Endothelial cell of umbilical vein (primary cell): Measurements from ENCODE around the gene OVCH1. TPM values are rescaled to one million over a fixed set of nuclear protein-coding genes. Genes with fewer than 3 reads are reported as not detected.

Experiments used
- BruUV-seq: library from RNA; stranded (reverse); fragments of 400-500 nt; replicated peaks from 2 replicates; lab custom pipeline; 2021; lab: Mats Ljungman, UMichigan
- CTCF ChIA-PET: fragments of 300-600, 350-600 bp; sonication (Branson Sonifier 250); formaldehyde crosslinking; loops from one replicate; lab custom pipeline; 2021; ENCODE audit warnings: antibody characterized with exemption, inconsistent platforms; lab: Charles Lee
- POLR2A ChIA-PET: fragments of 300-600, 350-600 bp; sonication (Branson Sonifier 250); formaldehyde crosslinking; loops from one replicate; lab custom pipeline; 2021; ENCODE audit warnings: antibody characterized with exemption, inconsistent platforms; lab: Charles Lee
- DNase-seq: peaks from one replicate; pipeline ENCODE4 v3.0.0-alpha.2; 2011; ENCODE audit warnings: low read depth, low spot score
- FAIRE-seq: peaks from 2 replicates; lab custom pipeline; 2011; peaks lifted over from hg19 to GRCh38; lab: Jason Lieb, UNC
- H2AFZ ChIP-seq: 2 replicates; pipeline ENCODE4 v1.6.0; 2012; ENCODE audit warnings: low read depth, low read length, control low read depth, inconsistent platforms
- H3K27ac ChIP-seq: 2 replicates; pipeline ENCODE4 v1.5.1; 2011; ENCODE audit warnings: low read depth, mild to moderate bottlenecking, control low read depth, low read length, moderate library complexity; ENCODE audit not compliant: insufficient read depth
- H3K27me3 ChIP-seq, 2 experiments: 2 replicates each; pipeline versions ENCODE4 v1.6.0 to v1.6.1; 2011; ENCODE audit warnings: low read length in 2 of 2, mixed read lengths in 1 of 2; ENCODE audit not compliant: control insufficient read depth in 2 of 2, insufficient read depth in 2 of 2
- H3K36me3 ChIP-seq, 2 experiments: 2 replicates in 1 of 2; 3 replicates in 1 of 2; pipeline ENCODE4 v1.5.1; 2011; ENCODE audit warnings: low read length in 2 of 2, mild to moderate bottlenecking in 1 of 2, moderate library complexity in 1 of 2; ENCODE audit not compliant: control insufficient read depth in 2 of 2, insufficient read depth in 2 of 2; ENCODE audit errors: extremely low read depth in 1 of 2
- H3K4me1 ChIP-seq: 3 replicates; pipeline ENCODE4 v1.5.1; 2011; ENCODE audit warnings: mild to moderate bottlenecking, low read length; ENCODE audit not compliant: control insufficient read depth, insufficient read depth; ENCODE audit errors: extremely low read depth
- H3K4me2 ChIP-seq: 2 replicates; pipeline ENCODE4 v1.6.1; 2011; ENCODE audit warnings: low read length, control low read depth, mixed read lengths; ENCODE audit not compliant: insufficient read depth
- H3K4me3 ChIP-seq, 3 experiments: fragments of 200-600 bp in 1 of 3; sonication (generic), shearing (Covaris generic) in 1 of 3; replicated peaks in 1 of 3; 2 replicates each; pipeline ENCODE4 v1.5.1; 2011 to 2016; ENCODE audit warnings: control low read depth in 3 of 3, low read length in 3 of 3, mild to moderate bottlenecking in 2 of 3, inconsistent platforms in 1 of 3, low read depth in 1 of 3, moderate library complexity in 1 of 3; ENCODE audit not compliant: insufficient read depth in 1 of 3
- H3K79me2 ChIP-seq: 2 replicates; pipeline ENCODE4 v1.6.0; 2012; ENCODE audit warnings: low read length, inconsistent platforms; ENCODE audit not compliant: control insufficient read depth, insufficient read depth
- H3K9ac ChIP-seq: replicated peaks from 2 replicates; pipeline ENCODE3; 2011; ENCODE audit warnings: low read length, control low read depth; ENCODE audit not compliant: insufficient read depth; ENCODE audit errors: extremely low read depth
- H3K9me1 ChIP-seq: replicated peaks from 3 replicates; pipeline ENCODE4 v1.6.0; 2011; ENCODE audit warnings: mild to moderate bottlenecking, low read length; ENCODE audit not compliant: control insufficient read depth, insufficient read depth; ENCODE audit errors: extremely low read depth
- H3K9me3 ChIP-seq: replicated peaks from 2 replicates; pipeline ENCODE4 v1.5.1; 2012; ENCODE audit warnings: low read length, inconsistent platforms; ENCODE audit not compliant: control insufficient read depth, insufficient read depth
- H4K20me1 ChIP-seq: replicated peaks from 2 replicates; pipeline ENCODE3; 2011; ENCODE audit warnings: mild to moderate bottlenecking, low read length; ENCODE audit not compliant: control insufficient read depth, insufficient read depth; ENCODE audit errors: extremely low read depth
- EZH2 ChIP-seq: IDR thresholded peaks from 2 replicates; pipeline ENCODE4 v1.6.1; 2012; ENCODE audit warnings: borderline replicate concordance, low read depth, mild to moderate bottlenecking, moderate library complexity, low read length, inconsistent platforms; ENCODE audit not compliant: severe bottlenecking
- JUN ChIP-seq: IDR thresholded peaks from 2 replicates; pipeline ENCODE4 v1.6.1; 2011; ENCODE audit warnings: borderline replicate concordance, low read depth; ENCODE audit not compliant: insufficient read length, insufficient read depth
- MAX ChIP-seq: IDR thresholded peaks from 2 replicates; pipeline ENCODE4 v1.6.1; 2011; ENCODE audit not compliant: insufficient read depth, insufficient read length
- POLR2AphosphoS5 ChIP-seq: IDR thresholded peaks from 2 replicates; pipeline ENCODE4 v1.6.1; 2012; ENCODE audit warnings: low read depth, mild to moderate bottlenecking, control low read depth, low read length, moderate library complexity; ENCODE audit not compliant: insufficient read depth
- dilution Hi-C: fragments of 300-500 bp; cut with MboI; formaldehyde crosslinking; loops from one replicate; pipeline ENCODE4 v1.15.0; 2019; ENCODE audit warnings: low sequenced_read_pairs; ENCODE audit not compliant: extremely low pct_ligation_motif_present
- intact Hi-C: fragments of 100-400 bp; cut with micrococcal nuclease; formaldehyde crosslinking; loops from one replicate; pipeline ENCODE4 v1.10.0; 2022
- polyA plus RNA-seq, 4 experiments: library from polyadenylated mRNA; depleted of rRNA in 3 of 4; stranded (reverse) in 3 of 4; unstranded in 1 of 4; fragments of >200 nt; gene quantifications; 2 replicates each; pipeline versions ENCODE4 v1.2.1 to v1.2.3, GENCODE V29; 2011 to 2012; ENCODE audit warnings: missing spikeins in 1 of 4
- total RNA-seq: library from RNA; stranded (reverse); gene quantifications from 2 replicates; pipeline ENCODE4 v1.2.3, GENCODE V29; 2021

The OVCH1 gene
- total and polyA plus RNA-seq, 2 donors (not counting 3 experiments of a cell fraction or from before 2014, with no cell fraction given), result 0.01 TPM; not detected in 1

DNA sequence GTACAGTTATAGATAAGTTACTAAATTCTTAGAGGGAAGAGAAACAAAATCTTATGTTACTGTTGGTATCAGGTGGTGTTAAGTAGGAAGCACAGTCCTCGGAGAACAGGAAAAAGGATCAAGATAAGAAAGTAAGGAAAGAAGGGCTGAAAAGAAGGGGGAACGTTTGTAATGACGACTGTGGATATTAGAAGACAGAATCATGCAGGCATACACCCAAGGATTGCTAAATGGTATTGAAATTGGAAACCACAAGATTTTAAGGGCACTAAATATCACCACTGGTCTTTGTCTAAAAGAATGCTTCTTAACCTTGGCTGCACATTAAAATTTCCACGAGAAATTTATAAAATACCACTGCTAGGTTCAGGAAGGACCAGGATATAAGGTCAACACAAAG, 82.4 kb downstream of the OVCH1 start:
- no TSS peak for BruUV-seq
- Histone ChIP-seq H3K79me2 (no peaks in the 10 kb centered on the region), H3K4me1 (no peaks in the 10 kb centered on the region), H3K4me2 (no peak overlapping the region), H3K9ac (no peak overlapping the region), H3K9me1 (no peaks in the 10 kb centered on the region), H3K27ac (no peak overlapping the region), H3K36me3 (no peaks in the 10 kb centered on the region), H4K20me1 (no peaks in the 10 kb centered on the region), H3K27me3 (peaks cover 0 to 2% of the 10 kb centered on the region in 2 experiments), H3K9me3 (no peaks in the 10 kb centered on the region), H3K4me3 (no peak overlapping the region), H2AFZ (no peak overlapping the region)
- no peak for DNase-seq
- CTCF ChIA-PET, result no interaction called here
- FAIRE-seq, result no peak
- intact Hi-C loops (loop anchor here (5.0 kb wide), 1 partner anchor 1193 kb away; no protein-coding TSS in a partner anchor), dilution Hi-C loops (no loop called here)
- TF ChIP-seq EZH2, result no peak
- no peak for TF ChIP-seq MAX
- no peak for TF ChIP-seq POLR2AphosphoS5
- POLR2A ChIA-PET, result no interaction called here

GRCh38 chr12:29414368-29414767, 83.1 kb downstream of the OVCH1 start:
- H3K27ac ChIP-seq, result no peak overlapping the region
- H3K4me2 ChIP-seq, result no peak overlapping the region
- ChIA-PET POLR2A (no interaction called here), CTCF (no interaction called here)
- FAIRE-seq (no peak), DNase-seq (no peak)
- intact Hi-C loops, result no loop called here
- dilution Hi-C loops, result no loop called here
- H3K9me3 ChIP-seq, result no peaks in the 10 kb centered on the region
- H3K9ac ChIP-seq, result no peak overlapping the region
- H3K79me2 ChIP-seq, result no peaks in the 10 kb centered on the region
- no peak overlapping the region for H3K4me3 ChIP-seq
- H4K20me1 ChIP-seq, result no peaks in the 10 kb centered on the region
- H3K27me3 ChIP-seq, result peaks cover 0 to 2% of the 10 kb centered on the region in 2 experiments
- no peak overlapping the region for H2AFZ ChIP-seq
- TF ChIP-seq JUN (no peak), EZH2 (no peak), POLR2AphosphoS5 (no peak)
- no peaks in the 10 kb centered on the region for H3K4me1 ChIP-seq
- H3K36me3 ChIP-seq, result no peaks in the 10 kb centered on the region
- H3K9me1 ChIP-seq, result no peaks in the 10 kb centered on the region
- BruUV-seq, result no TSS peak
